ENCODE data around the gene TAS2R14.

TAS2R14 gene

DNA sequence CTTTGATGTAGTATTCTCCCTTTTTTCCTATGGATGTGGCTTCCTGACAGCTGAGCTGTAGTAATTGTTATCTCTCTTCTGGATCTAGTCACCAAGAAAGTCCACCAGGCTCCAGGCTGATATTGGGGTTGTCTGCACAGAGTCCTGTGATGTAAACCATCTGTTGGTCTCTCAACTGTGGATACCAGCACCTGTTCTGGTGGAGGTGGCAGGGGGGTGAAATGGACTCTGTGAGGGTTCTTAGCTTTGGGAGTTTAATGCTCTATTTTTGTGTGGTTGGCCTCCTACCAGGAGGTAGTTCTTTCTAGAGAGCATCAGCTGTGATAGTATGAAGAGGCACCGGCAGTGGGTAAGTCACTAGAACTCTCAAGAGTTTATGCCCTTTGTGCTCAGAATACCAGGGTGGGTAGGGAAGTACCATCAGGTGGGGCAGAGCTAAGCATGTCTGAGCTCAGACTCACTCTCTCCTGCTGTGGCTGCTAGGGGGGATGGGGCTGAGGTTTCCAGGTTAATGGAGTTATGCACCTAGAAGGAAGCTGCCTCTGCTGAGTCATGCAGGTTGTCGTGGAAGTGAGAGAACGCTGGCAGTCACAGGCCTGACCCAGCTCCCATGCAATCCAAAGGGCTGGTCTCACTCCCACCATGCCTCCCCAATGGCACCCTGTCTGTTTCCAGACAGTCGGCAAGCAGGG is 3.0 kb upstream of the TAS2R14 start:
- TF ChIP-seq, protein P1, sequence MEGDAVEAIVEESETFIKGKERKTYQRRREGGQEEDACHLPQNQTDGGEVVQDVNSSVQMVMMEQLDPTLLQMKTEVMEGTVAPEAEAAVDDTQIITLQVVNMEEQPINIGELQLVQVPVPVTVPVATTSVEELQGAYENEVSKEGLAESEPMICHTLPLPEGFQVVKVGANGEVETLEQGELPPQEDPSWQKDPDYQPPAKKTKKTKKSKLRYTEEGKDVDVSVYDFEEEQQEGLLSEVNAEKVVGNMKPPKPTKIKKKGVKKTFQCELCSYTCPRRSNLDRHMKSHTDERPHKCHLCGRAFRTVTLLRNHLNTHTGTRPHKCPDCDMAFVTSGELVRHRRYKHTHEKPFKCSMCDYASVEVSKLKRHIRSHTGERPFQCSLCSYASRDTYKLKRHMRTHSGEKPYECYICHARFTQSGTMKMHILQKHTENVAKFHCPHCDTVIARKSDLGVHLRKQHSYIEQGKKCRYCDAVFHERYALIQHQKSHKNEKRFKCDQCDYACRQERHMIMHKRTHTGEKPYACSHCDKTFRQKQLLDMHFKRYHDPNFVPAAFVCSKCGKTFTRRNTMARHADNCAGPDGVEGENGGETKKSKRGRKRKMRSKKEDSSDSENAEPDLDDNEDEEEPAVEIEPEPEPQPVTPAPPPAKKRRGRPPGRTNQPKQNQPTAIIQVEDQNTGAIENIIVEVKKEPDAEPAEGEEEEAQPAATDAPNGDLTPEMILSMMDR (IDR thresholded peaks at IDR 0.05; ENCODE audit: insufficient read depth, low read depth, low read length, missing control alignments), result no peak
- no peak overlapping the region for H3K4me3 ChIP-seq (ENCODE audit: low read length)
- peak; percentile 97 for DNase-seq (ENCODE audit: low read depth)

DNA sequence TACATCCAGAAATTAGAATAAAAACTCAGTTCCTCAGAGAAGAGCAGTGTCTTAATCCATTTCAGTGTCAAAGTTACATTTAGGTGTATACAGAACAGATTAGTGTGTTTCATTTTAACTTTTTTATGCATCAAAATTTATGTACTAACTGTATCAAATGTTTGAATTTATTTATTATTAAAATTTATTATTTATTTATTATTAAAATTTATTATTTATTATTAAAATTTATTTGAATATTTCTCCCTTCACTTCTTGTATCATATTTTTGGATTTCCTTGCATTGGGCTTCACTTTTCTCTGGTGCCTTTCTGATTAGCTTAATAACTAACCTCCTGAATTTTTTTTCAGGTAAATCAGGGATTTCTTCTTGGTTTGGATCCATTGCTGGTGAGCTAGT is 2.3 kb upstream of the TAS2R14 start:
- no peak for DNase-seq (ENCODE audit: low read depth)
- TF ChIP-seq, protein P1 (IDR thresholded peaks at IDR 0.05; ENCODE audit: insufficient read depth, low read depth, low read length, missing control alignments), result no peak
- H3K4me3 ChIP-seq (ENCODE audit: low read length), result no peak overlapping the region

DNA sequence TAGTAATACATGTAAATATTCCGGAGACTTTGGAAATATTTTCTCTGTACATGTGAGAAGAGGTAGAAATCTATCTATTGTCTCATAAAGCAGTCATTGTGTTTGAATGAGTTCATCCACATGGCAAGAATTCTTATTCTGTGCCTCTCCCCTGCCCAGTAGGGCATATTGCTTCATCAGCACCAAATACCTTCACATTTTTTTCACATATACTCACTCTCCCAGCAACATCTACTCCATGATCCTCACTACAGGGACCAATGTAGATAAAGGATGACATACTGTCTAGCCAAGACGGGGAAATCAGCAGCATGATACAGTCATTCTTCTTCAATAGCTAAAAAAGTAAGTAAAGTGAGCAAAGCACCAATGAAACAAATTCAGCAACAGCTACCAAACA is 1.3 kb upstream of the TAS2R14 start:
- peak; percentile 97 for DNase-seq (ENCODE audit: low read depth)
- no peak overlapping the region for H3K4me3 ChIP-seq (ENCODE audit: low read length)
- TF ChIP-seq, protein P1 (IDR thresholded peaks at IDR 0.05; ENCODE audit: insufficient read depth, low read depth, low read length, missing control alignments), result no peak

DNA sequence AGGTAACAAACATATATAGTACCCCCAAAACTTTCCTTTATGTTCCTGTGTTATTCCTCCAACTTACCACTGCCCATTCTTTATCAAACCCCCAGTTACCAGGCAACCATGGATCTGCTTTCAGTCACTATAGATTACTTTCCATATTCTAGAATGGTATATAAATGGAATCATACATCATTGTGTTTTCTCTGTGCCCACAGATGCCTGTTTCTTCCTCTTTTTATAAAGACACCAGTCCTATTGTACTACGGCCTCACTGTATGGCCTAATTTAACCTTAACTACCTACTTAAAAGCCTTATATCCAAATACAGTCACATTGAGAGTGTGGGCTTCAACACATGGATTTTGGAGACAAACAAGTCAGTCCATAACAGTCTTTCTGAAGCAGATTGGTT is 2.6 kb downstream of the TAS2R14 start:
- no peak overlapping the region for H3K4me3 ChIP-seq (ENCODE audit: low read length)
- no peak for DNase-seq (ENCODE audit: low read depth)
- TF ChIP-seq, protein P1 (IDR thresholded peaks at IDR 0.05; ENCODE audit: insufficient read depth, low read depth, low read length, missing control alignments), result no peak

DNA sequence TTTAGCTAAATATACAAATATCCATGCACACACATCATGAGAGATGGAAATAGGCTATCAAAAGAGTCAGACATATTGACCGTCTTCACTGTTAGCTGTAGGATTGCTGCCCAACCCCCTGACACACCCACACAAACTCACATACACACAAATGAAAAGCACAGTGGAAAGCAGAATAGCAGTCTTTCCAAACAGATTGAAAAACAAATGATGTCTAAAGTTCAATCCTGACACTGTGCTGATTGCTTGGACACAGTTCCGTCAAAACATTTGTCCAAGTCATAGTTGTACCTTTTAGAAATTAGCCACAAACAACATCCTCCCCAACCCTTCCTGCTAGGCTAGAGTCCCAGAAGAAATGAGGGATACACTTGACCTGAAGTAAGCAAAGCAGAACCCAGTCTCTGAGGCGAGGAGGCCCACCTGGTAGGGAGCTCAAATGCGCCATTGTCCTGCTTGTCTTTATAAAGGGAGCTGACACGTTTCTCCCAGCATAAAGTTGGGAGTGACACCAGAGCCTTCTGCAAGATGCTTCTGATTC is 10.2 kb downstream of the TAS2R14 start, which contains the start of gene PRH2:
PRH2 (plus strand) TSS at position 491 of the 541 bp plus-strand sequence; CDS start at position 529, 38 bp downstream.
- TF ChIP-seq, protein P1 (IDR thresholded peaks at IDR 0.05; ENCODE audit: insufficient read depth, low read depth, low read length, missing control alignments), result no peak
- H3K4me3 ChIP-seq (ENCODE audit: low read length), result no peak within 1 kb of the TSS

DNA sequence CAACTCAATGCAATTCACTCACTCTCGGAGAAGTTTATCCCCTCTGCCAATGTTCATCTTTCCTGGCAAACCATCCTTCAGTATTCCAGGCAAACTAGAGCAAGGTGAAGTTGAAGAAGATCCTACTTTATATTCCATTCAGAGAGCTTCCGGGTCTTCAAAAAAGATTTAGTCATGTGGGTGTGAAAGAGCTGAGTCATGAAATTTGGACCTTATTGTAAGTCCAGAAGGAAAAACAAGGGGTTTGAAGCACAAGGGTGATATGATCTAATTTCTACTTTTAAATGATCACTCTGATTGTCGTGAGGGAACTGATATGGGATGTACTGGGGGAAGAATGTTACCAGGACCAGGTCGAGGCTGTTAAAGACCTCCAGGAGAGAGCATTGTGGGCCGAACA is 12.8 kb downstream of the TAS2R14 start:
- TF ChIP-seq, protein P1 (IDR thresholded peaks at IDR 0.05; ENCODE audit: insufficient read depth, low read depth, low read length, missing control alignments), result no peak
- no peak for DNase-seq (ENCODE audit: low read depth)
- no peak overlapping the region for H3K4me3 ChIP-seq (ENCODE audit: low read length)

More for the DNA sequence above, 10.2 kb downstream of the TAS2R14 start, which contains the start of gene PRH2:
- DNase-seq (ENCODE audit: low read depth), result no peak
